Endodermal cell (in vitro differentiated cells): ENCODE data around the gene TNFRSF8. TPM values are rescaled to one million over a fixed set of nuclear protein-coding genes. Genes with fewer than 3 reads are reported as not detected.

Source experiments
- DNase-seq: peaks from one replicate; pipeline ENCODE4 v3.0.0-alpha.2; 2017
- H3K27ac ChIP-seq: 2 replicates; pipeline ENCODE4 v1.5.1; 2013; ENCODE audit warnings: mild to moderate bottlenecking, low read depth, low read length, moderate library complexity
- H3K27me3 ChIP-seq: 2 replicates; pipeline ENCODE4 v1.6.1; 2013; ENCODE audit warnings: mild to moderate bottlenecking, low read length, moderate library complexity; ENCODE audit not compliant: insufficient read depth, control insufficient read depth, poor library complexity, severe bottlenecking
- H3K36me3 ChIP-seq: 2 replicates; pipeline ENCODE4 v1.7.0; 2013; ENCODE audit warnings: mild to moderate bottlenecking, low read length, moderate library complexity; ENCODE audit not compliant: control insufficient read depth, insufficient read depth
- H3K4me1 ChIP-seq: one replicate; pipeline ENCODE4 v1.7.0; 2013; ENCODE audit warnings: low read length; ENCODE audit not compliant: control insufficient read depth, insufficient read depth
- H3K4me3 ChIP-seq: 2 replicates; pipeline ENCODE4 v1.5.1; 2013; ENCODE audit warnings: mild to moderate bottlenecking, low read length, moderate library complexity
- H3K9ac ChIP-seq: 2 replicates; pipeline ENCODE4 v1.6.1; 2013; ENCODE audit warnings: mild to moderate bottlenecking, low read length, moderate library complexity; ENCODE audit not compliant: poor library complexity, severe bottlenecking; ENCODE audit errors: extremely low read depth
- H3K9me3 ChIP-seq: 2 replicates; pipeline ENCODE4 v1.6.1; 2013; ENCODE audit warnings: mild to moderate bottlenecking, low read length, moderate library complexity; ENCODE audit not compliant: control insufficient read depth
- H3K27ac Mint-ChIP-seq: 2 replicates; pipeline ENCODE4 v1.8.0; 2020; ENCODE audit warnings: mixed read lengths
- H3K27me3 Mint-ChIP-seq: 2 replicates; pipeline ENCODE4 v1.8.0; 2021; ENCODE audit warnings: mild to moderate bottlenecking, mixed read lengths; ENCODE audit not compliant: insufficient read depth
- H3K36me3 Mint-ChIP-seq: 2 replicates; pipeline ENCODE4 v1.8.0; 2020; ENCODE audit warnings: low read depth, mixed read lengths
- H3K4me1 Mint-ChIP-seq: 2 replicates; pipeline ENCODE4 v1.8.0; 2020; ENCODE audit warnings: mixed read lengths
- H3K4me3 Mint-ChIP-seq: 2 replicates; pipeline ENCODE4 v1.8.0; 2020; ENCODE audit warnings: mild to moderate bottlenecking, moderate library complexity, mixed read lengths
- H3K9me3 Mint-ChIP-seq: 2 replicates; pipeline ENCODE4 v1.8.0; 2020; ENCODE audit warnings: mild to moderate bottlenecking, mixed read lengths
- CTCF ChIP-seq: fragments of 200-600 bp; sonication (generic); conservative IDR thresholded peaks from 2 replicates; pipeline ENCODE4 v1.5.0; 2021; ENCODE audit warnings: antibody characterized with exemption, mild to moderate bottlenecking
- WGBS, 2 experiments: methylation state at CpG; one replicate each; pipeline versions ENCODE4 v1.1.5 to v1.1.7; 2013; ENCODE audit warnings: missing lambda C conversion rate in 2 of 2, mixed read lengths in 1 of 2; ENCODE audit not compliant: insufficient coverage in 1 of 2, insufficient read length in 1 of 2; 5-methylcytosine and 5-hydroxymethylcytosine counted together
- total RNA-seq, 2 donors: library from RNA; stranded (reverse); fragmentation: NEBNext Ultra II Directional in 1 of 2; extraction: Animal tissue kit (Norgen Biotek cat#: 25700) in 1 of 2; gene quantifications; 2 replicates in 1 of 2; 3 replicates in 1 of 2; pipeline ENCODE4 v1.2.1, GENCODE V29; 2021

Gene TNFRSF8
- total RNA-seq, 2 donors from 2014 or later = 0.69 to 2.3 TPM

GRCh38 chr1:12095452-12096263 lies 32.6 kb downstream of the TNFRSF8 start:
- DNase-seq = peak; percentile 68
- no peaks in the 10 kb centered on the region for H3K9me3 Mint-ChIP-seq
- H3K27me3 Mint-ChIP-seq = no peaks in the 10 kb centered on the region
- H3K27ac Mint-ChIP-seq = no peak overlapping the region
- Histone ChIP-seq H3K9ac (no peak overlapping the region), H3K27me3 (no peaks in the 10 kb centered on the region), H3K4me3 (no peak overlapping the region), H3K27ac (no peak overlapping the region), H3K4me1 (no peaks in the 10 kb centered on the region), H3K9me3 (no peaks in the 10 kb centered on the region), H3K36me3 (no peaks in the 10 kb centered on the region)
- 95 to 98% methylated on average over 9 to 10 of the region's 10 CpGs for WGBS, 2 experiments
- H3K4me1 Mint-ChIP-seq = no peaks in the 10 kb centered on the region
- no peak for TF ChIP-seq CTCF
- H3K36me3 Mint-ChIP-seq = peaks cover 4% of the 10 kb centered on the region
- H3K4me3 Mint-ChIP-seq = no peak overlapping the region

GRCh38 chr1:12096615-12097014 lies 33.5 kb downstream of the TNFRSF8 start:
- no peak overlapping the region for H3K27ac ChIP-seq
- TF ChIP-seq CTCF = no peak

GRCh38 chr1:12097321-12097720 lies 34.2 kb downstream of the TNFRSF8 start:
- no peak overlapping the region for H3K9ac ChIP-seq
- DNase-seq = no peak
- H3K27me3 Mint-ChIP-seq = no peaks in the 10 kb centered on the region
- no peak overlapping the region for H3K27ac Mint-ChIP-seq
- H3K4me3 Mint-ChIP-seq = no peak overlapping the region
- no peaks in the 10 kb centered on the region for H3K9me3 Mint-ChIP-seq
- no peak for TF ChIP-seq CTCF
- no peaks in the 10 kb centered on the region for H3K4me1 ChIP-seq
- H3K27me3 ChIP-seq = no peaks in the 10 kb centered on the region
- H3K36me3 ChIP-seq = no peaks in the 10 kb centered on the region
- no peaks in the 10 kb centered on the region for H3K9me3 ChIP-seq
- H3K4me1 Mint-ChIP-seq = no peaks in the 10 kb centered on the region
- no peak overlapping the region for H3K4me3 ChIP-seq
- H3K27ac ChIP-seq = no peak overlapping the region
- H3K36me3 Mint-ChIP-seq = peaks cover 4% of the 10 kb centered on the region

More at GRCh38 chr1:12096615-12097014, 33.5 kb downstream of the TNFRSF8 start:
- peaks cover 4% of the 10 kb centered on the region for H3K36me3 Mint-ChIP-seq
- Histone ChIP-seq H3K9me3 (no peaks in the 10 kb centered on the region), H3K9ac (no peak overlapping the region), H3K4me3 (no peak overlapping the region), H3K36me3 (no peaks in the 10 kb centered on the region), H3K27me3 (no peaks in the 10 kb centered on the region), H3K4me1 (no peaks in the 10 kb centered on the region)
- DNase-seq = no peak
- no peaks in the 10 kb centered on the region for H3K4me1 Mint-ChIP-seq
- no peaks in the 10 kb centered on the region for H3K27me3 Mint-ChIP-seq
- H3K27ac Mint-ChIP-seq = no peak overlapping the region
- no peaks in the 10 kb centered on the region for H3K9me3 Mint-ChIP-seq
- H3K4me3 Mint-ChIP-seq = no peak overlapping the region
- 94 to 100% methylated on average over 2 to 5 of the region's 5 CpGs for WGBS, 2 experiments
